Vagina (tissue), 2 donors: ENCODE results near the gene MEGF6.

Experiments used
- CTCF ChIP-seq, 3 experiments: fragments of 450-650 bp in 2 of 3; fragments of 200-600 bp in 1 of 3; sonication (generic) in 1 of 3; IDR thresholded peaks; one replicate each; pipeline ENCODE4 v1.5.1; 2017 to 2019; ENCODE audit warnings: antibody characterized with exemption in 3 of 3, mild to moderate bottlenecking in 2 of 3, moderate library complexity in 2 of 3
- POLR2A ChIP-seq, 2 donors: fragments of 450-650 bp; IDR thresholded peaks; one replicate each; pipeline ENCODE4 v1.6.1; 2017; ENCODE audit warnings: antibody characterized with exemption in 2 of 2, mild to moderate bottlenecking in 2 of 2, moderate library complexity in 2 of 2

- no peak for TF ChIP-seq CTCF (IDR thresholded peaks at IDR 0.05)
- TF ChIP-seq POLR2A (IDR thresholded peaks at IDR 0.05) = no peak
These were observed 138.4 kb downstream of the MEGF6 start for GRCh38 chr1:3472906-3473305.
